Measurements from ENCODE around the gene F2RL3. TPM values are rescaled to one million over a fixed set of nuclear protein-coding genes. Genes with fewer than 3 reads are reported as not detected.

The F2RL3 gene
- total RNA-seq, 2 experiments from 2014 or later, result not detected

- CTCF ChIA-PET, result no interaction called here
- intact Hi-C loops (cut with micrococcal nuclease), result no loop called here
- Mint-ChIP-seq H3K4me3 (no peak overlapping the region), H3K9me3 (no peaks in the 10 kb centered on the region), H3K4me1 (ENCODE audit: low read depth) (peaks cover 13% of the 10 kb centered on the region), H3K36me3 (ENCODE audit: low read depth) (no peaks in the 10 kb centered on the region), H3K27ac (no peak overlapping the region), H3K27me3 (ENCODE audit: low read depth) (peaks cover 5% of the 10 kb centered on the region)
- no peak for DNase-seq
Observed at GRCh38 chr19:16902545-16902944, 13.7 kb downstream of the F2RL3 start.

- no peak overlapping the region for H3K4me3 Mint-ChIP-seq
- H3K27me3 Mint-ChIP-seq (ENCODE audit: low read depth), result peaks cover 2% of the 10 kb centered on the region
- CTCF ChIA-PET, result no interaction called here
- H3K9me3 Mint-ChIP-seq, result no peaks in the 10 kb centered on the region
- H3K36me3 Mint-ChIP-seq (ENCODE audit: low read depth), result no peaks in the 10 kb centered on the region
- H3K4me1 Mint-ChIP-seq (ENCODE audit: low read depth), result peaks cover 10% of the 10 kb centered on the region
- intact Hi-C loops (cut with micrococcal nuclease), result no loop called here
- H3K27ac Mint-ChIP-seq, result no peak overlapping the region
- no peak for DNase-seq
Observed at GRCh38 chr19:16903347-16903746, 14.5 kb downstream of the F2RL3 start.

DNA sequence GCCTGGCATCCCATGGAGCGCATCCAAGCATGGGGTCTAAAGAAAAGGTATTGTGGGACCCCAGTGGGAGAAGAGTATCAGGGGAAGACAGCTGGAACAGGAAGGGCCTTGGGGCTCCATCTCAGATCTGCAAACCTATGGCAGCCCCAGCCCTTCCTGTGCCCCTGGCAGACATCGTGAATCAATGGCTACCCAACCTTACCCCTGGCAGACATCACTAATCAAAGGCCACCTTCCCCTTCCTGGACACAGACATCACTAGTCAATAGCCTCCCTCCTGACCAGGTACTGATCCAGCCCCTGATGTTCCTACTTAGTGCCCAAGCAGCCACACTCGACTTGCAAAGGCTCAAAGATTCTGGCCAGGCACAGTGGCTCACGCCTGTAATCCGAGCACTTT is 15.8 kb downstream of the F2RL3 start:
- H3K4me1 Mint-ChIP-seq (ENCODE audit: low read depth), result peaks cover 4% of the 10 kb centered on the region
- H3K27me3 Mint-ChIP-seq (ENCODE audit: low read depth), result no peaks in the 10 kb centered on the region
- intact Hi-C loops (cut with micrococcal nuclease), result no loop called here
- DNase-seq, result no peak
- H3K9me3 Mint-ChIP-seq, result no peaks in the 10 kb centered on the region
- no peaks in the 10 kb centered on the region for H3K36me3 Mint-ChIP-seq (ENCODE audit: low read depth)
- no peak overlapping the region for H3K4me3 Mint-ChIP-seq
- CTCF ChIA-PET, result no interaction called here
- no peak overlapping the region for H3K27ac Mint-ChIP-seq

GRCh38 chr19:16908759-16909158 is 20.0 kb downstream of the F2RL3 start:
- Mint-ChIP-seq H3K27ac (no peak overlapping the region), H3K27me3 (ENCODE audit: low read depth) (no peaks in the 10 kb centered on the region), H3K4me1 (ENCODE audit: low read depth) (no peaks in the 10 kb centered on the region), H3K4me3 (no peak overlapping the region), H3K36me3 (ENCODE audit: low read depth) (peaks cover 5% of the 10 kb centered on the region), H3K9me3 (peaks cover 17% of the 10 kb centered on the region)
- CTCF ChIA-PET, result interaction anchor here (1.2 kb wide), 1 partner anchor 143 kb away, joined by 3 read pairs; no protein-coding TSS in a partner anchor
- intact Hi-C loops (cut with micrococcal nuclease), result no loop called here
- DNase-seq, result no peak

- Mint-ChIP-seq H3K9me3 (peaks cover 22% of the 10 kb centered on the region), H3K36me3 (ENCODE audit: low read depth) (peaks cover 5% of the 10 kb centered on the region), H3K27me3 (ENCODE audit: low read depth) (no peaks in the 10 kb centered on the region), H3K27ac (no peak overlapping the region), H3K4me3 (no peak overlapping the region), H3K4me1 (ENCODE audit: low read depth) (no peaks in the 10 kb centered on the region)
- CTCF ChIA-PET, result no interaction called here
- no peak for DNase-seq
- intact Hi-C loops (cut with micrococcal nuclease), result no loop called here
Observed at GRCh38 chr19:16911046-16911445, 22.2 kb downstream of the F2RL3 start.

DNA sequence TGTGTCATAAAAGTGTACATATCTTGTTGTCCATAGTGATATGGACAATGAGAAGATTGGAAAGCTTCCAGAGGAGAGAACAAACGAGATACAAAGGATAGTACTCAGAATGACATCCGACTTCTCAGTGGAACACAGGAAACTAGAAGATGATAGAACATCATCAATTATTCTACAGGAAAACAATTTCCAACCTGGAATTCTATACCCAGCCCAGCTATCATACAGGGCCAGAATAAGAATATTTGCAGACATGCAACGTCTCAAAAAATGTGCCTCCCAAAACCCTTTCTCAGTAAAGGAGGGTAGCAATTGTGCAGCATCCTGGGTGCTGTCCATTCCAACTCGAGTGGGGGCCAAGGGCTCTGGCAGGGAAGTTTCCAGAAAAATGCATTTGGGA is 24.0 kb downstream of the F2RL3 start:
- no peaks in the 10 kb centered on the region for H3K27me3 Mint-ChIP-seq (ENCODE audit: low read depth)
- intact Hi-C loops (cut with micrococcal nuclease), result no loop called here
- H3K4me3 Mint-ChIP-seq, result no peak overlapping the region
- no peaks in the 10 kb centered on the region for H3K4me1 Mint-ChIP-seq (ENCODE audit: low read depth)
- CTCF ChIA-PET, result interaction anchor here (0.7 kb wide), 1 partner anchor 20 kb away, joined by 5 read pairs; no protein-coding TSS in a partner anchor
- H3K36me3 Mint-ChIP-seq (ENCODE audit: low read depth), result peaks cover 5% of the 10 kb centered on the region
- H3K27ac Mint-ChIP-seq, result no peak overlapping the region
- H3K9me3 Mint-ChIP-seq, result peaks cover 22% of the 10 kb centered on the region
- DNase-seq, result no peak

GRCh38 chr19:16914421-16914820 is 25.6 kb downstream of the F2RL3 start:
- Mint-ChIP-seq H3K4me3 (no peak overlapping the region), H3K27me3 (ENCODE audit: low read depth) (no peaks in the 10 kb centered on the region), H3K36me3 (ENCODE audit: low read depth) (peaks cover 5% of the 10 kb centered on the region), H3K9me3 (peaks cover 24% of the 10 kb centered on the region), H3K4me1 (ENCODE audit: low read depth) (no peaks in the 10 kb centered on the region), H3K27ac (no peak overlapping the region)
- CTCF ChIA-PET, result no interaction called here
- no peak for DNase-seq
- intact Hi-C loops (cut with micrococcal nuclease), result no loop called here

GRCh38 chr19:16915135-16915534 is 26.3 kb downstream of the F2RL3 start:
- Mint-ChIP-seq H3K36me3 (ENCODE audit: low read depth) (peaks cover 5% of the 10 kb centered on the region), H3K4me1 (ENCODE audit: low read depth) (no peaks in the 10 kb centered on the region), H3K27me3 (ENCODE audit: low read depth) (no peaks in the 10 kb centered on the region), H3K9me3 (peaks cover 25% of the 10 kb centered on the region), H3K27ac (no peak overlapping the region), H3K4me3 (no peak overlapping the region)
- intact Hi-C loops (cut with micrococcal nuclease), result no loop called here
- DNase-seq, result no peak
- CTCF ChIA-PET, result interaction anchor here (0.6 kb wide), 1 partner anchor 30 kb away, joined by 3 read pairs; no protein-coding TSS in a partner anchor

- CTCF ChIA-PET, result no interaction called here
- intact Hi-C loops (cut with micrococcal nuclease), result no loop called here
- Mint-ChIP-seq H3K36me3 (ENCODE audit: low read depth) (peaks cover 5% of the 10 kb centered on the region), H3K4me1 (ENCODE audit: low read depth) (no peaks in the 10 kb centered on the region), H3K27ac (no peak overlapping the region), H3K9me3 (peaks cover 25% of the 10 kb centered on the region), H3K27me3 (ENCODE audit: low read depth) (no peaks in the 10 kb centered on the region), H3K4me3 (no peak overlapping the region)
- DNase-seq, result no peak
Observed at GRCh38 chr19:16915734-16916133, 26.9 kb downstream of the F2RL3 start.

DNA sequence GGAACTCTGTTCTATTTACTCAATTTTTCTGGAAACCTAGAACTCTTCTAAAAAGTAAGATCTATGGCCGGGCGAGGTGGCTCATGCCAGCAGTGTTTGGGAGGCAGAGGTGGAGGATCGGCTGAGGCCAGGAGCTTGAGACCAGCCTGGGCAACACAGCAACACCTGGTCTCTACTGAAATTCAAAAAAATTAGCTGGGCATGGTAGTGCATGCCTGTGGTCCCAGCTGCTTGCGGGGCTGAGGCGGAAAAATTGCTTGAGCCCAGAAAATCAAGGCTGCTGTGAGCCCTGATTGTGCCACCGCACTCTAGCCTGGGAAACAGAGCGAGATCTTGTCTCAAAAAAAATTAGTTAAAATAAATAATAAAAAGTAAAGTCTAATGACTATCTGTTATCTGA is 28.6 kb downstream of the F2RL3 start:
- peaks cover 5% of the 10 kb centered on the region for H3K36me3 Mint-ChIP-seq (ENCODE audit: low read depth)
- H3K27me3 Mint-ChIP-seq (ENCODE audit: low read depth), result no peaks in the 10 kb centered on the region
- CTCF ChIA-PET, result no interaction called here
- no peak overlapping the region for H3K4me3 Mint-ChIP-seq
- intact Hi-C loops (cut with micrococcal nuclease), result no loop called here
- H3K9me3 Mint-ChIP-seq, result peaks cover 22% of the 10 kb centered on the region
- H3K4me1 Mint-ChIP-seq (ENCODE audit: low read depth), result no peaks in the 10 kb centered on the region
- no peak for DNase-seq
- H3K27ac Mint-ChIP-seq, result no peak overlapping the region

- intact Hi-C loops (cut with micrococcal nuclease), result no loop called here
- H3K4me1 Mint-ChIP-seq (ENCODE audit: low read depth), result no peaks in the 10 kb centered on the region
- peaks cover 3% of the 10 kb centered on the region for H3K9me3 Mint-ChIP-seq
- CTCF ChIA-PET, result no interaction called here
- no peak overlapping the region for H3K4me3 Mint-ChIP-seq
- H3K27ac Mint-ChIP-seq, result no peak overlapping the region
- no peak for DNase-seq
- no peaks in the 10 kb centered on the region for H3K27me3 Mint-ChIP-seq (ENCODE audit: low read depth)
- no peaks in the 10 kb centered on the region for H3K36me3 Mint-ChIP-seq (ENCODE audit: low read depth)
Observed at GRCh38 chr19:16919496-16919895, 30.7 kb downstream of the F2RL3 start.

- DNase-seq, result no peak
- CTCF ChIA-PET, result no interaction called here
- Mint-ChIP-seq H3K36me3 (ENCODE audit: low read depth) (no peaks in the 10 kb centered on the region), H3K9me3 (peaks cover 9% of the 10 kb centered on the region), H3K4me1 (ENCODE audit: low read depth) (no peaks in the 10 kb centered on the region), H3K4me3 (no peak overlapping the region), H3K27ac (no peak overlapping the region), H3K27me3 (ENCODE audit: low read depth) (no peaks in the 10 kb centered on the region)
- intact Hi-C loops (cut with micrococcal nuclease), result no loop called here
Observed at GRCh38 chr19:16920816-16921529, 32.2 kb downstream of the F2RL3 start.

- intact Hi-C loops (cut with micrococcal nuclease), result no loop called here
- Mint-ChIP-seq H3K27ac (no peak overlapping the region), H3K27me3 (ENCODE audit: low read depth) (no peaks in the 10 kb centered on the region), H3K9me3 (peaks cover 14% of the 10 kb centered on the region), H3K36me3 (ENCODE audit: low read depth) (peaks cover 2% of the 10 kb centered on the region), H3K4me3 (no peak overlapping the region), H3K4me1 (ENCODE audit: low read depth) (no peaks in the 10 kb centered on the region)
- DNase-seq, result no peak
- CTCF ChIA-PET, result no interaction called here
Observed at GRCh38 chr19:16921766-16922591, 33.2 kb downstream of the F2RL3 start.
